GM12872 (cell line): ENCODE data around the gene VPS37B.

ENCODE experiments used
- TF ChIP-seq, protein P1 (sequence below): IDR thresholded peaks from 3 replicates; pipeline ENCODE4 v1.5.1; 2011; ENCODE audit warnings: low read depth, mild to moderate bottlenecking, low read length, moderate library complexity; ENCODE audit not compliant: insufficient read depth

VPS37B gene

DNA sequence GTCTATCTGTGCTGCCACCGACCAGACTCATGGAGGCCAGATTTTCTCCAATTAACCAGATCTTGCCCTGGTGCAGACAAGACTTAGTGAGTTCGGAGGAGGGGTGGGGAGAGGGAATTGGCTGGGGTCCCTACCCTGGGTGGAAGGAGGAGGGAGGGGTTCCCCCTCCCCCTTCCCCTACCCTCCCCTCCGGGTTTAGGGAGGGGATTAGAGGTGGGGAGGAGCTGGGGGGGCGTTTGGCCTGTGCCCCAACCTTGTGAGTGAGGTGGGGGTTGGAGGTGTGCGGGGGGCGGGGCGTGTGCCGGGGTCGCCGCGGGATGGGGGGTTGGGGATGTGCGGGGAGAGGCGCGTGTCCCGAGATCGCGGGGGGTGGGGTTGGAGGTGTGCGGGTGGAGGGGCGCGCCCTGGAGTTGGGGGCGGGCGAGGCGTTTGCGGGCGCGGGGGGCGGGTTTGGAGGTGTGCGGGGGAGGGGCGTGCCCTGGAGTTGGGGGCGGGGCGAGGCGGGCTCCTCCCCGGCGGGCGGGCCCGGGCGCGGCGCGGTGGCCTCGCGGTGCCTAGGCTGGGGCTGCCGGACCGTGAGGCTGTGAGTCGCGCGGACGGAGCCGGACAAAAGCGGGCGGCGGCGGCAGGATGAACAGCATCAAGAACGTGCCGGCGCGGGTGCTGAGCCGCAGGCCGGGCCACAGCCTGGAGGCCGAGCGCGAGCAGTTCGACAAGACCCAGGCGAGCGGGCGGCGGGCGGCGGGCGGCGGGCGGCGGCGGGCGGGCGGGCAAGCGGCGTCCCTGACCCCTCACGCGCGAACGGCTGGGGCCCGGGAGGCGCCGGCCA lies 60.8 kb downstream of the VPS37B start, which contains the start of gene HIP1R:
TSS of gene HIP1R (plus strand) at position 537 of the 829 bp plus-strand sequence. CDS start at position 631, 94 bp downstream.
- TF ChIP-seq, protein P1, sequence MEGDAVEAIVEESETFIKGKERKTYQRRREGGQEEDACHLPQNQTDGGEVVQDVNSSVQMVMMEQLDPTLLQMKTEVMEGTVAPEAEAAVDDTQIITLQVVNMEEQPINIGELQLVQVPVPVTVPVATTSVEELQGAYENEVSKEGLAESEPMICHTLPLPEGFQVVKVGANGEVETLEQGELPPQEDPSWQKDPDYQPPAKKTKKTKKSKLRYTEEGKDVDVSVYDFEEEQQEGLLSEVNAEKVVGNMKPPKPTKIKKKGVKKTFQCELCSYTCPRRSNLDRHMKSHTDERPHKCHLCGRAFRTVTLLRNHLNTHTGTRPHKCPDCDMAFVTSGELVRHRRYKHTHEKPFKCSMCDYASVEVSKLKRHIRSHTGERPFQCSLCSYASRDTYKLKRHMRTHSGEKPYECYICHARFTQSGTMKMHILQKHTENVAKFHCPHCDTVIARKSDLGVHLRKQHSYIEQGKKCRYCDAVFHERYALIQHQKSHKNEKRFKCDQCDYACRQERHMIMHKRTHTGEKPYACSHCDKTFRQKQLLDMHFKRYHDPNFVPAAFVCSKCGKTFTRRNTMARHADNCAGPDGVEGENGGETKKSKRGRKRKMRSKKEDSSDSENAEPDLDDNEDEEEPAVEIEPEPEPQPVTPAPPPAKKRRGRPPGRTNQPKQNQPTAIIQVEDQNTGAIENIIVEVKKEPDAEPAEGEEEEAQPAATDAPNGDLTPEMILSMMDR: no peak

DNA sequence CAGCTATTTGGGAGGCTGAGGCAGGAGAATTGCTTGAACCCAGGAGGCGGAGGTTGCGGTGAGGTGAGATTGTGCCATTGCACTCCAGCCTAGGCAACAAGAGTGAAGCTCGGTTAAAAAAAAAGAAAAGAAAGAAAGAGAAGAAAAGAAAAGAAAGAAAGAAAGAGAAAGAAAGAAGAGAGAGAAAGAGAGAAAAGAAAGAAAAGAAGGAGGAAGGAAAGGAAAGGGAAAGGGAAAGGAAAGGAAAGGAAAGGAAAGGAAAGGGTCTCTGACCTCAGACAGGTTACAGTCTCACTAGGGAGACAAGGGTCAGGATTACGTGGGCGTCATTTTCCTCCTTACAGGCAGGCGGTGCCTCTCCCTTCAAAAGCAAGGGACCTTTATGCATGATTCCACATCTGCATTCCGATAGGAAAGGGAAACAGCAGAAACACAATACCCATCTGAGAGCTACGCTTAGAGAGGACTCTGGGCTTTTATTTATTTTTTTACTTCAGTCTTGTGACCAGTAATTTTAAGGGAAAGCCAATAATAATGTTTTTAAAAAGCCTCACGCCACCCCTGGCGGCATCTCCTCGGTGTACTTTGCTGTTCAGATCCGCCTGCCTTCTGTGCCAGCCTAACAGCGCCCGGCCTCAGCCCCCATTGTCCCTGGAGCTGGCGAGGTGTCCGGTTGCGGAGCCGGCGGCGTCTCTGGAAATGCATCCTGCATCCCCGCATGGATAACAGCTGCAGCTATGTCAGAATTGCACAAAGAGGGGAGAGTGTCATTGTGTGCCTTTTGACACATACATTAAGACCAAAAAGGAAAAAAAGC lies 61.6 kb downstream of the VPS37B start:
- TF ChIP-seq, protein P1: no peak

DNA sequence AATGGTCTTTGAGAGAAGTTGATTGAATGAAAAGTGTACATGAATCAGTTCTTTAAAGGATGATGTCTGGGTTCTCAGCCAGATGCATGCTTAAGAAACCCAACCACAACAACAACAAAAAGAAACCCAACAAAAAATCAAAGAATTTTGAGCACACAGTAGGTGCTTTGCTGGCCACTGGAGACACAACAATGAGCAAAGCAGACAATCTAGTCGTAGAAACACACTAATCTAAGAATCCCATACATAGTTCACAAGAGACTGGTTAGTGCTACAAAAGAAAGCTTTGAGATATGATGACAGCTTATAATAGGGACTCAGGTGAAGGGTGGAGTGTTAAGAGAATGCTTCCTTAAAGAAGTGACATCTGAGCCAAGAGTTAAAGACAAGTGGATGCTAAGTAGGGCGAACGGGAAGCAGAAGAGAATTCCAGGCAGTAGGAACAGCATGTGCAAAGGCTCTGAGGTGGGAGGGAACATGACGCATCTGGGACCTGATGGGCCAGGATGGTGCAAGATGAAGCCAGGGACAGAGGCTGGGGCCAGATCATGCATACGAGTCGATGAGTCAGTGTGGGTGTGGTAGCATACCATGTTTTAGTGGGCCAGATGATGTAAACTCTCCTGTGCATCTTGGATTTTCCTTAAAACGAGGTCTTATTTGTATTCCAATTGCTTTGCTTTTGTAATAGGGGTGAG lies 65.3 kb downstream of the VPS37B start:
- TF ChIP-seq, protein P1: no peak

DNA sequence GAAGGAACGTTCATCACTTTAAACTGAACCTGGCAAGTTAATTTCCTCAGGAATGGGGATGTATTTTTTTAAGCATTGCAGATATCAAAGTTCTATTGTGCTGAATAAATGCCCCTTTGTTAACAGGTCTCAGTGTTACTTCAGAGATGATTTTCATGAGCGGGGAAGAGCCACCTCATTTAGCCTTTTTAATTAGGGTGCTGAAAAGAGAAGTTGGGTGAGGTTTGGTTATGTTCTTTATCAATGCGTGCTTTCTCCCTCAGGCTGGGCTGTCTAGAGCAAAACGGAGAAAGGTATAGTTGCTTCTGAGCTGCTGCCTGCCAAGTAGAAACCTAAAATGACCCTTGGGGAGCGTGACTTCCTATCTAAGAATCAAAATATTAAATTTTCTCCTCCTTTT lies 68.7 kb downstream of the VPS37B start:
- TF ChIP-seq, protein P1: no peak

DNA sequence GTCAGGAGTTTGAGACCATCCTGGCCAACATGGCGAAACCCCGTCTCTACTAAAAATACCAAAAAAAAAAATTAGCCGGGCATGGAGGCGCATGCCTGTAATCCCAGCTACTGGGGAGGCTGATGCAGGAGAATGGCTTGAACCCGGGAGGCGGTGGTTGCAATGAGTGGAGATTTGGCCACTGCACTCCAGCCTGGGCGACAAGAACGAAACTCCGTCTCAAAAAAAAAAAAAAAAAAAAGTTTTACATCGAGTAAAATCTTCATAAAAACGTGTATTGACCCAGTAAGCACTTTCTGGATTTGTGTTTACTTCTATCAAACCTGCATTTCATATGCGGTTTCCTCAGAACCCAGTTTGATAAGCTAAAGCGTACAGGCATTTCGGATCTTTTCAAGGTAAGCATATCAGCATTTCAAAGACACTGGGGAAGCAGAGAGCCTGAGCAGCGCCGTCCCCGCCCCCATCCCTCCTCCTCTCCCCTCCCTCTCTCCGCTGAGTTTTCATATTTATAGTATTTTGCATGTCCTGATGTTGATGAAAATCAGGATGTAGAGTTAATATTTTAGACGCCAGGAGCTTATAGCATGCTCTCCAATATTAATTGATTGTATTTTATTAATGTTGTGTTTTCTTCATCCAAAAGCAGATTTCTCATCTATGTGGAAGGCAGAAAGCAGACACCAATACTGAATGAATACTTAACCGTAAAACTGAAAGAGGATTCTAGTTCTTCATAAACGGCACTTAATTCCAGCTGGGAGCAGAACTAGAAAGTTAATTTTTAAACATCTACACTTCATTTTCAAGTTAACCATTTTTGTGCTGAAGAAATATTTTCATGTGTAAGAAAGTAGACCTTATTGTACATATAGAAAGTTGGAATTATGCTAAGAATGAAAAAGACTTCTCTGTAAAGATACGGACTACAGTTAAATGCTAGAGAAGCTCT lies 69.9 kb downstream of the VPS37B start:
- TF ChIP-seq, protein P1: no peak

DNA sequence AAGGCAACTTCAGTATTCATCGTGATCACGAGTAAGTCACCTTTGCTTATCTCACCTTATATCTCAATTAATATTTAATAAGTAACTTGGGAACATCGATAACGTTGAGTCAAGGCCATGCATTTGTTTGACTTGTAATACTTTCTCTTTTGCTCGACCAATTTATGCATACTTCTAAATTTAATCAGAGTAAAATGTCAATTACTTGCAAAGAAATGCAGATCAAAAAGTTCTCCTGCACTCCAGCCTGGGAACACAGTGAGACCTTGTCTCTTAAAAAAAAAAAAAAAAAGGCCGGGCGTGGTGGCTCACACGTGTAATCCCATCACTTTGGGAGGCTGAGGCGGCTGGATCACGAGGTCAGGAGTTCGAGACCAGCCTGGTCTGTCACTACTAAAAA lies 72.5 kb downstream of the VPS37B start:
- TF ChIP-seq, protein P1: no peak
